ENCODE results near the gene AKIRIN2.

Gene AKIRIN2

DNA sequence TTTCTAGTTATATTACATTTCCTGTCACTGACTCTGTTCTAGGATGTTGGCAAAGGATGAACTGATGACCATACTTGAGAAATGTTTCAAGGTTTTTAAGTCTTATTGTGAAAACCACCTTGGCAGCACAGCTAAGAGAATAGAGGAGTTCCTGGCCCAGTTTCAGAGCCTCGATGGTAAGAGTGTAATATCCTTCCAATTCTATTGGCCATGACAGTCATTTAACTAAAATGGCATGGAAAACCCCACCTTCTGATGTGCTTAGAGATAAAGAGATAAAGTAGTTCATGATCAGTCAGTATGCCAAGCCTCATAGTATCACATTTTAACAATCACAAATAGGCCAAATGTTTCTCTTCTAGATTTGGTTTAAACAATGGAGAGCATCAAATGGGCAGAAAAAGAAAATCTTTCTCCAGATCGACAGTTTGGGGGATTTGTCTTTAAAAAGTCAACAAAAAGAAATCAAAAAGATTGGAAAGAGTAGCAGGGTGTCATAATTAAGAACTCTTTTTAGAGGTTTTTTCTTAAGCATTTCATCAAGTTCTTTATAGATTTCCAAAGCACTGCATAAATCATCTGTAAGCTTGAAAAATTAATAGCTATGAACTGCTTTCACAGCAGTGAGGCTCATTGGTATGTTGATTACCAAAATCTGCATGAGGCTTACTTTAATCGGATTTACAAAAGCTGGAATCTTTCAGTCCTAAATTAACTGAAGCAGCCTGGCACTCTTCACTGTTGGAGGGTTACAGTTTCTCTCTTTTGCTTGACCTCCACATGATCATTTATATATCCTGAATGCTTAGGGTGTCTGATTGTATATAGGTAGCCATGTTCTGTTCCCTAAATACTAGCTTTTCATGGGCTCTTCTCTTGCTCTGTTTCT lies 48.7 kb downstream of the AKIRIN2 start:
- ATAC-seq: no peak
- TF ChIP-seq BACH2 (CRISPR knock-in tag; IDR thresholded peaks at IDR 0.05; ENCODE audit: borderline replicate concordance): no peak
- TF ChIP-seq ZNF565 (CRISPR knock-in tag; conservative IDR thresholded peaks at IDR 0.05; ENCODE audit: low read depth): no peak
- TF ChIP-seq PPARA (CRISPR knock-in tag; IDR thresholded peaks at IDR 0.05; ENCODE audit: borderline replicate concordance): no peak

DNA sequence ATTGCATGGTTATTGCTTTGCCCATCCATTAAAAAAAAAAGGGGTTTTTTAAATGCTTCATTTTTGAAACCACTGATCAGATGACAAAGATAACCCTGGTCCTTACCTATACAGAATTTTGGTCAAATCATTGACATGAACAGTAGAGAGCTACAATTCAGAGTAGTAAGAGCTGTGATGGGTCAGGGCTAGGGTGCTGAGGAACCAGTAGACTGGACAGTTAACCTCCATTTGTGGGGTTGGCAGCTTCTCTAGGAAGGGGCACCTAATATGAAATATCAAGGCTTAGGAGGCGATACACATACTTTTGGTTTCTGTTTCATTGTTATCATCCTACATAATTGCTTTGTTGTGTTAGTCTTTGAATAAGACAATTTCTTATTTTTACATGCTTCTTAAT lies 57.0 kb downstream of the AKIRIN2 start:
- ATAC-seq: no peak
- TF ChIP-seq ZFP30 (CRISPR knock-in tag; IDR thresholded peaks at IDR 0.05) (no peak), PPARA (CRISPR knock-in tag; IDR thresholded peaks at IDR 0.05; ENCODE audit: borderline replicate concordance) (no peak), ESRRG (CRISPR knock-in tag; IDR thresholded peaks at IDR 0.05) (no peak), GLIS3 (CRISPR knock-in tag; IDR thresholded peaks at IDR 0.05) (no peak), ISL1 (CRISPR knock-in tag; IDR thresholded peaks at IDR 0.05) (no peak)
- TF ChIP-seq, protein P1, sequence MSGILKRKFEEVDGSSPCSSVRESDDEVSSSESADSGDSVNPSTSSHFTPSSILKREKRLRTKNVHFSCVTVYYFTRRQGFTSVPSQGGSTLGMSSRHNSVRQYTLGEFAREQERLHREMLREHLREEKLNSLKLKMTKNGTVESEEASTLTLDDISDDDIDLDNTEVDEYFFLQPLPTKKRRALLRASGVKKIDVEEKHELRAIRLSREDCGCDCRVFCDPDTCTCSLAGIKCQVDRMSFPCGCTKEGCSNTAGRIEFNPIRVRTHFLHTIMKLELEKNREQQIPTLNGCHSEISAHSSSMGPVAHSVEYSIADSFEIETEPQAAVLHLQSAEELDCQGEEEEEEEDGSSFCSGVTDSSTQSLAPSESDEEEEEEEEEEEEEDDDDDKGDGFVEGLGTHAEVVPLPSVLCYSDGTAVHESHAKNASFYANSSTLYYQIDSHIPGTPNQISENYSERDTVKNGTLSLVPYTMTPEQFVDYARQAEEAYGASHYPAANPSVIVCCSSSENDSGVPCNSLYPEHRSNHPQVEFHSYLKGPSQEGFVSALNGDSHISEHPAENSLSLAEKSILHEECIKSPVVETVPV (CRISPR knock-in tag; IDR thresholded peaks at IDR 0.05): no peak
- TF ChIP-seq, protein P2, sequence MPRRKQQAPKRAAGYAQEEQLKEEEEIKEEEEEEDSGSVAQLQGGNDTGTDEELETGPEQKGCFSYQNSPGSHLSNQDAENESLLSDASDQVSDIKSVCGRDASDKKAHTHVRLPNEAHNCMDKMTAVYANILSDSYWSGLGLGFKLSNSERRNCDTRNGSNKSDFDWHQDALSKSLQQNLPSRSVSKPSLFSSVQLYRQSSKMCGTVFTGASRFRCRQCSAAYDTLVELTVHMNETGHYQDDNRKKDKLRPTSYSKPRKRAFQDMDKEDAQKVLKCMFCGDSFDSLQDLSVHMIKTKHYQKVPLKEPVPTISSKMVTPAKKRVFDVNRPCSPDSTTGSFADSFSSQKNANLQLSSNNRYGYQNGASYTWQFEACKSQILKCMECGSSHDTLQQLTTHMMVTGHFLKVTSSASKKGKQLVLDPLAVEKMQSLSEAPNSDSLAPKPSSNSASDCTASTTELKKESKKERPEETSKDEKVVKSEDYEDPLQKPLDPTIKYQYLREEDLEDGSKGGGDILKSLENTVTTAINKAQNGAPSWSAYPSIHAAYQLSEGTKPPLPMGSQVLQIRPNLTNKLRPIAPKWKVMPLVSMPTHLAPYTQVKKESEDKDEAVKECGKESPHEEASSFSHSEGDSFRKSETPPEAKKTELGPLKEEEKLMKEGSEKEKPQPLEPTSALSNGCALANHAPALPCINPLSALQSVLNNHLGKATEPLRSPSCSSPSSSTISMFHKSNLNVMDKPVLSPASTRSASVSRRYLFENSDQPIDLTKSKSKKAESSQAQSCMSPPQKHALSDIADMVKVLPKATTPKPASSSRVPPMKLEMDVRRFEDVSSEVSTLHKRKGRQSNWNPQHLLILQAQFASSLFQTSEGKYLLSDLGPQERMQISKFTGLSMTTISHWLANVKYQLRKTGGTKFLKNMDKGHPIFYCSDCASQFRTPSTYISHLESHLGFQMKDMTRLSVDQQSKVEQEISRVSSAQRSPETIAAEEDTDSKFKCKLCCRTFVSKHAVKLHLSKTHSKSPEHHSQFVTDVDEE (CRISPR knock-in tag; IDR thresholded peaks at IDR 0.05): no peak
- TF ChIP-seq, protein P3, sequence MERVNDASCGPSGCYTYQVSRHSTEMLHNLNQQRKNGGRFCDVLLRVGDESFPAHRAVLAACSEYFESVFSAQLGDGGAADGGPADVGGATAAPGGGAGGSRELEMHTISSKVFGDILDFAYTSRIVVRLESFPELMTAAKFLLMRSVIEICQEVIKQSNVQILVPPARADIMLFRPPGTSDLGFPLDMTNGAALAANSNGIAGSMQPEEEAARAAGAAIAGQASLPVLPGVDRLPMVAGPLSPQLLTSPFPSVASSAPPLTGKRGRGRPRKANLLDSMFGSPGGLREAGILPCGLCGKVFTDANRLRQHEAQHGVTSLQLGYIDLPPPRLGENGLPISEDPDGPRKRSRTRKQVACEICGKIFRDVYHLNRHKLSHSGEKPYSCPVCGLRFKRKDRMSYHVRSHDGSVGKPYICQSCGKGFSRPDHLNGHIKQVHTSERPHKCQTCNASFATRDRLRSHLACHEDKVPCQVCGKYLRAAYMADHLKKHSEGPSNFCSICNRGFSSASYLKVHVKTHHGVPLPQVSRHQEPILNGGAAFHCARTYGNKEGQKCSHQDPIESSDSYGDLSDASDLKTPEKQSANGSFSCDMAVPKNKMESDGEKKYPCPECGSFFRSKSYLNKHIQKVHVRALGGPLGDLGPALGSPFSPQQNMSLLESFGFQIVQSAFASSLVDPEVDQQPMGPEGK (CRISPR knock-in tag; IDR thresholded peaks at IDR 0.05; ENCODE audit: borderline replicate concordance): no peak

DNA sequence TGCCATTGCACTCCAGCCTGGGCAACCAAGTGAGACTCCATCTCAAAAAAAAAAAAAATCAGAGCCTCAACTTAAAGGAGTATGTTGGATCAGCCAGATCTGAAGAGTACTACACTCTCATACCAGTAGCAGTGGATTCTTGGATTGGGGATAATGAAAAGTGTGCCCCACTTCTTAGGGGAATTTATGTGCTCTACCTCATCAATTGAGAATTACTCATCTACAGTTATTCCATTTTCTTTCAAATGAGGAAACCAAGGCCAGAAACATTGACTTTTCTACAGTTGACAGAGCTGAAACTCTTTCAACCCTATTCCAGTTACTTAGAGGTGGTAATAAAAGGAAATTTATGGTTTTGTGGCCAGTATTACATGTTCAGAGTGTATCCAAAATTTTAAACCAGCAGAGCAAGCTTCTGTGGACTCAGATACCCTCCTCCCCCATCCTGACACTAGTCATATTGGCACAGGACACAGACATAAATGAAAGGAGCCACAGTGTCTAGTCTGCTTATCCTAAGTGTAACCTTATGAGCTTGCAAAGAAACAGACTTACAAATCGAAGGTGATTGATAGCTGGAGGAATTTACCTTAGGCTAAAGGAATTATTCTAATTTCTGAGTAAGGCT lies 60.9 kb downstream of the AKIRIN2 start:
- no peak for ATAC-seq
- TF ChIP-seq TCF4 (CRISPR knock-in tag; IDR thresholded peaks at IDR 0.05; ENCODE audit: borderline replicate concordance) (no peak), GLIS3 (CRISPR knock-in tag; IDR thresholded peaks at IDR 0.05) (no peak), ZFP3 (CRISPR knock-in tag; IDR thresholded peaks at IDR 0.05) (no peak), SNAI2 (CRISPR knock-in tag; IDR thresholded peaks at IDR 0.05) (no peak), ISL1 (CRISPR knock-in tag; IDR thresholded peaks at IDR 0.05) (no peak), ZFP30 (CRISPR knock-in tag; IDR thresholded peaks at IDR 0.05) (no peak), TOX (CRISPR knock-in tag; IDR thresholded peaks at IDR 0.05; ENCODE audit: borderline replicate concordance) (no peak), CSDC2 (CRISPR knock-in tag; IDR thresholded peaks at IDR 0.05) (no peak), BACH2 (CRISPR knock-in tag; IDR thresholded peaks at IDR 0.05; ENCODE audit: borderline replicate concordance) (no peak), RARB (CRISPR knock-in tag; IDR thresholded peaks at IDR 0.05) (no peak), ZNF8 (CRISPR knock-in tag; IDR thresholded peaks at IDR 0.05) (no peak), ARNTL (CRISPR knock-in tag; IDR thresholded peaks at IDR 0.05; ENCODE audit: borderline replicate concordance, low read depth) (no peak)
- TF ChIP-seq, protein P4, sequence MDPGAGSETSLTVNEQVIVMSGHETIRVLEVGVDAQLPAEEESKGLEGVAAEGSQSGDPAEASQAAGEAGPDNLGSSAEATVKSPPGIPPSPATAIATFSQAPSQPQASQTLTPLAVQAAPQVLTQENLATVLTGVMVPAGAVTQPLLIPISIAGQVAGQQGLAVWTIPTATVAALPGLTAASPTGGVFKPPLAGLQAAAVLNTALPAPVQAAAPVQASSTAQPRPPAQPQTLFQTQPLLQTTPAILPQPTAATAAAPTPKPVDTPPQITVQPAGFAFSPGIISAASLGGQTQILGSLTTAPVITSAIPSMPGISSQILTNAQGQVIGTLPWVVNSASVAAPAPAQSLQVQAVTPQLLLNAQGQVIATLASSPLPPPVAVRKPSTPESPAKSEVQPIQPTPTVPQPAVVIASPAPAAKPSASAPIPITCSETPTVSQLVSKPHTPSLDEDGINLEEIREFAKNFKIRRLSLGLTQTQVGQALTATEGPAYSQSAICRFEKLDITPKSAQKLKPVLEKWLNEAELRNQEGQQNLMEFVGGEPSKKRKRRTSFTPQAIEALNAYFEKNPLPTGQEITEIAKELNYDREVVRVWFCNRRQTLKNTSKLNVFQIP (CRISPR knock-in tag; IDR thresholded peaks at IDR 0.05; ENCODE audit: borderline replicate concordance, low read depth): no peak
- TF ChIP-seq, protein P3 (CRISPR knock-in tag; IDR thresholded peaks at IDR 0.05; ENCODE audit: borderline replicate concordance): no peak
